Measurements from ENCODE around the gene SFT2D1.

GRCh38 chr6:166338854-166339253 is 3.5 kb downstream of the SFT2D1 start:
- no peak for TF ChIP-seq CTCF (IDR thresholded peaks at IDR 0.05)
- TF ChIP-seq POLR2A (IDR thresholded peaks at IDR 0.05), result no peak
